OCI-LY1 (cell line): ENCODE measurements around the gene ABHD17B.
"Not testable (repeated sequence)": the region's sequence is repeated elsewhere in the genome, so short reads cannot be mapped to it uniquely, and the experiment has no call there.

ENCODE experiments used
- H2AFZ ChIP-seq: fragments of 200-600 bp; sonication (generic), shearing (Covaris generic); 2 replicates; pipeline ENCODE4 v1.6.0; 2014; ENCODE audit warnings: antibody characterized with exemption, mild to moderate bottlenecking, low read length
- H3F3A ChIP-seq: fragments of 200-600 bp; sonication (generic), shearing (Covaris generic); 2 replicates; pipeline ENCODE4 v1.6.0; 2014; ENCODE audit warnings: mild to moderate bottlenecking, antibody characterized with exemption, low read length, moderate library complexity; ENCODE audit not compliant: insufficient read depth
- H3K27ac ChIP-seq: fragments of 200-600 bp; sonication (generic); 2 replicates; pipeline ENCODE4 v1.5.1; 2014; ENCODE audit warnings: low read length, mixed run types, mild to moderate bottlenecking, low read depth; ENCODE audit not compliant: poor library complexity, severe bottlenecking
- H3K27me3 ChIP-seq: fragments of 200-600 bp; sonication (generic); 2 replicates; pipeline ENCODE4 v1.6.0; 2014; ENCODE audit warnings: antibody characterized with exemption, mild to moderate bottlenecking, low read length, moderate library complexity; ENCODE audit not compliant: insufficient read depth
- H3K36me3 ChIP-seq: fragments of 200-600 bp; sonication (generic); 2 replicates; pipeline ENCODE4 v1.6.1; 2014; ENCODE audit warnings: mild to moderate bottlenecking, antibody characterized with exemption, low read length, moderate library complexity, mixed read lengths; ENCODE audit not compliant: insufficient read depth
- H3K4me1 ChIP-seq: fragments of 200-600 bp; sonication (generic); 2 replicates; pipeline ENCODE4 v1.5.1; 2014; ENCODE audit warnings: mild to moderate bottlenecking, low read length, moderate library complexity; ENCODE audit not compliant: insufficient read depth, severe bottlenecking
- H3K4me2 ChIP-seq: fragments of 200-600 bp; sonication (generic), shearing (Covaris generic); 2 replicates; pipeline ENCODE4 v1.6.1; 2014; ENCODE audit warnings: low read length
- H3K4me3 ChIP-seq: fragments of 200-600 bp; sonication (generic); 2 replicates; pipeline ENCODE4 v1.5.1; 2014; ENCODE audit warnings: low read length, low read depth, mild to moderate bottlenecking, mixed read lengths; ENCODE audit not compliant: poor library complexity, severe bottlenecking
- H3K79me2 ChIP-seq: fragments of 200-600 bp; shearing (Covaris generic); 2 replicates; pipeline ENCODE4 v1.6.1; 2016; ENCODE audit warnings: mixed run types, low read length, mixed read lengths; ENCODE audit not compliant: insufficient read depth
- H3K9ac ChIP-seq: fragments of 200-600 bp; sonication (generic), shearing (Covaris generic); 2 replicates; pipeline ENCODE4 v1.6.1; 2014; ENCODE audit warnings: mild to moderate bottlenecking, low read length, mixed read lengths
- H3K9me2 ChIP-seq: fragments of 200-600 bp; sonication (generic), shearing (Covaris generic); 2 replicates; pipeline ENCODE4 v1.6.1; 2014; ENCODE audit warnings: low read depth, mild to moderate bottlenecking, low read length, mixed read lengths
- H3K9me3 ChIP-seq: fragments of 200-600 bp; shearing (Covaris generic); 2 replicates; pipeline ENCODE4 v1.6.1; 2014; ENCODE audit warnings: low read length, mixed read lengths
- H4K20me1 ChIP-seq: fragments of 200-600 bp; sonication (generic), shearing (Covaris generic); 2 replicates; pipeline ENCODE4 v1.6.0; 2016; ENCODE audit warnings: mild to moderate bottlenecking, low read length; ENCODE audit not compliant: insufficient read depth
- EZH2 ChIP-seq: fragments of 200-600 bp; sonication (generic), shearing (Covaris generic); IDR thresholded peaks from 2 replicates; pipeline ENCODE4 v1.8.0; 2017; ENCODE audit warnings: borderline replicate concordance, mixed run types, mild to moderate bottlenecking, antibody characterized with exemption, low read length, moderate library complexity, mixed read lengths
- TF ChIP-seq, protein P1 (sequence below): fragments of 200-600 bp; sonication (generic), shearing (Covaris generic); IDR thresholded peaks from 2 replicates; pipeline ENCODE4 v1.5.1; 2017; ENCODE audit warnings: mild to moderate bottlenecking, antibody characterized with exemption, low read length, moderate library complexity, mixed read lengths

Gene ABHD17B

DNA sequence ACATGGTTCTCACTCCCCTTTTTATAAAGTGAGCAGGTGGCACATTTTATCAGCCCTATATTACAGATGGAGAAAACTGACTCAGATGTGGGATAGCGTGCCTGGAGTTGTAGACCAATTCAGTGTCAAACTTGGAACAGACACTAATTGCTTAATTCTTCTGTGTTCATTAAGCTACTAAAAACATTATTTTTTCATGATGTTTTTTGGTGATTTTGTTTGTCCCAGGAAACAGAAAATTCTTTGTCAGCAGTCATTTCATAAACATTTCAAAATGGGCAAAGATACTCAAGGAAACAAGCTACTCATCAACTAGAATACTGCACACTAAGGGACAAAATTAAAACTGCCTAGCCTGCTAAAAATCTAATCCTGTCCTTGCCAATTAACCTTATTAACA lies 2.2 kb downstream of the ABHD17B start:
- H4K20me1 ChIP-seq: no peaks in the 10 kb centered on the region
- TF ChIP-seq EZH2: no peak
- TF ChIP-seq, protein P1, sequence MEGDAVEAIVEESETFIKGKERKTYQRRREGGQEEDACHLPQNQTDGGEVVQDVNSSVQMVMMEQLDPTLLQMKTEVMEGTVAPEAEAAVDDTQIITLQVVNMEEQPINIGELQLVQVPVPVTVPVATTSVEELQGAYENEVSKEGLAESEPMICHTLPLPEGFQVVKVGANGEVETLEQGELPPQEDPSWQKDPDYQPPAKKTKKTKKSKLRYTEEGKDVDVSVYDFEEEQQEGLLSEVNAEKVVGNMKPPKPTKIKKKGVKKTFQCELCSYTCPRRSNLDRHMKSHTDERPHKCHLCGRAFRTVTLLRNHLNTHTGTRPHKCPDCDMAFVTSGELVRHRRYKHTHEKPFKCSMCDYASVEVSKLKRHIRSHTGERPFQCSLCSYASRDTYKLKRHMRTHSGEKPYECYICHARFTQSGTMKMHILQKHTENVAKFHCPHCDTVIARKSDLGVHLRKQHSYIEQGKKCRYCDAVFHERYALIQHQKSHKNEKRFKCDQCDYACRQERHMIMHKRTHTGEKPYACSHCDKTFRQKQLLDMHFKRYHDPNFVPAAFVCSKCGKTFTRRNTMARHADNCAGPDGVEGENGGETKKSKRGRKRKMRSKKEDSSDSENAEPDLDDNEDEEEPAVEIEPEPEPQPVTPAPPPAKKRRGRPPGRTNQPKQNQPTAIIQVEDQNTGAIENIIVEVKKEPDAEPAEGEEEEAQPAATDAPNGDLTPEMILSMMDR: no peak
- H3K79me2 ChIP-seq: peaks cover 83% of the 10 kb centered on the region
- peaks cover 4% of the 10 kb centered on the region; the same call in 1 of the 2 replicates for H3K36me3 ChIP-seq
- no peaks in the 10 kb centered on the region for H3K9me3 ChIP-seq
- H3F3A ChIP-seq: no peaks in the 10 kb centered on the region
- peak overlapping the region; percentile 83 for H3K4me3 ChIP-seq
- no peaks in the 10 kb centered on the region for H3K27me3 ChIP-seq
- H3K9me2 ChIP-seq: no peaks in the 10 kb centered on the region
- no peak overlapping the region for H3K27ac ChIP-seq
- H3K9ac ChIP-seq: peak overlapping the region; percentile 83
- no peak overlapping the region for H2AFZ ChIP-seq
- H3K4me1 ChIP-seq: peaks cover 54% of the 10 kb centered on the region
- H3K4me2 ChIP-seq: peak overlapping the region; percentile 84

DNA sequence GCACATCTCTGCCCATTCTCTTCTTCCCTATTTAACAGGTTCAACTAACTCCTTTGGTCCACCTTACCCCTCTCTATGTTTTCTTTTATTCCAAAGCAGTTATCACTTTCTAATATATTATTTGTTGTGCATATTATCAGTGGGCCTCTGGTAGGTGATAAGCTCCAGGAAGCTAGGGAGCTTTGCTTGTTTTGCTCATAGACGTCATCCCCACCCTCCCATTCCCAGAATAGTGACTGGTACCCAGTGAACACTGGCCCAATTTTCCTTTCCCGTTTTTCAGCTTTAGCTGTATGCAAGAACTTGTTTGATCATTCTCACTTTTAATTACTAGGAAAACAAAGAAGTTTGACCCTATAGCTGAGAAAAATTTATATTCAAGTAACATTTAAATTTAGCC lies 6.9 kb downstream of the ABHD17B start:
- no peak overlapping the region for H3K9ac ChIP-seq
- H3K9me2 ChIP-seq: no peaks in the 10 kb centered on the region
- no peak overlapping the region for H3K27ac ChIP-seq
- peaks cover 4% of the 10 kb centered on the region; the same call in 1 of the 2 replicates for H3K36me3 ChIP-seq
- H3K79me2 ChIP-seq: peaks cover 90% of the 10 kb centered on the region
- H3K27me3 ChIP-seq: no peaks in the 10 kb centered on the region
- H3K4me2 ChIP-seq: no peak overlapping the region
- no peak overlapping the region for H2AFZ ChIP-seq
- no peak overlapping the region for H3K4me3 ChIP-seq
- TF ChIP-seq, protein P1: no peak
- no peak for TF ChIP-seq EZH2
- H3F3A ChIP-seq: no peaks in the 10 kb centered on the region
- peaks cover 79% of the 10 kb centered on the region for H3K4me1 ChIP-seq
- no peaks in the 10 kb centered on the region for H4K20me1 ChIP-seq
- H3K9me3 ChIP-seq: no peaks in the 10 kb centered on the region

DNA sequence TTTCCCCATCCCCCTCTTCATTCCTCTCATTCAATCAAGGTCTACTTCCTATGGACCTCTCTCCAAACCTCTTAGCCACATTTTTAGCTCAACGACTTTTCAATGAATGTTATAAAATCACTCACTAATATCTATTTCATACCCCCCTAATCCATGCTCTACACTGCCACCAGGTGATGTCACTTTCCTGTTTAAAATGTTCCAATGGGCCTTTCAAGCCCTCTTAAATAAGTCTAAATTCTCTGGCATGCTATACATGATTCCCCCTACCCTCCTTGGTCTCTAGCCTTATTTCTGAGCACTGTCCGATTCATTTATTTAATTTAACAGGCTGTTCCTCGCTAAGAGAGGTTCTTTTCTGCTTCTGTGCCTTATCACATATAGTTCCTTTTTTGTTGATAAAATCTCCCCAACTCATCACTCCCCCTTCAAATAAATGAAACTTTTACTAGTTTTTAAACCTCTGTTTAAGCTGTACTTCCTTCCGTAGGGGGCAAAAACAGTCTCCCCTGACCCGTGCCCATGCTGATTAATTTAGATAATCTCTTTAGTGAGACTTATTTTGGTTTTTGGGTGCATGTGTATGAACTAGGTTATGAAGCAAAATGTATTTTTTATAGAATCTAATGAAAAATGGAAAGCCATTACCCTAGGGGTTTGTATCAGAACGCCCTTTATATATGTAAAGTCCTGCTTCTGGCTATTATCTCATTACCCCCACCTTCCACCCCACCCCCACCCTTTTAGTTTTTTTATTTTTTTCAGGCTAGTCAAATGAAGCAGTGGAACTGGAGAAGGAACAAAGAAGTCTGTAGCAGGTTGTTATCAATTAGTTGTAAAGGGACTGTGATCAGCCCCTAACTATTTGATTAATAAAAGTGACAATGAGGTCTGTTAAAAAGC lies 9.0 kb downstream of the ABHD17B start:
- Histone ChIP-seq H3K4me3 (peak overlapping the region; percentile 36), H3K9me3 (no peaks in the 10 kb centered on the region), H2AFZ (no peak overlapping the region), H3K9me2 (no peaks in the 10 kb centered on the region), H3K9ac (peak overlapping the region; percentile 39; the same call in 1 of the 2 replicates), H3K79me2 (peaks cover 81% of the 10 kb centered on the region), H3F3A (no peaks in the 10 kb centered on the region), H4K20me1 (no peaks in the 10 kb centered on the region), H3K27me3 (no peaks in the 10 kb centered on the region), H3K4me1 (peaks cover 79% of the 10 kb centered on the region), H3K4me2 (peak overlapping the region; percentile 63), H3K36me3 (peaks cover 4% of the 10 kb centered on the region; the same call in 1 of the 2 replicates), H3K27ac (peak overlapping the region; percentile 87)
- TF ChIP-seq, protein P1: peak; percentile 37
- TF ChIP-seq EZH2: no peak

DNA sequence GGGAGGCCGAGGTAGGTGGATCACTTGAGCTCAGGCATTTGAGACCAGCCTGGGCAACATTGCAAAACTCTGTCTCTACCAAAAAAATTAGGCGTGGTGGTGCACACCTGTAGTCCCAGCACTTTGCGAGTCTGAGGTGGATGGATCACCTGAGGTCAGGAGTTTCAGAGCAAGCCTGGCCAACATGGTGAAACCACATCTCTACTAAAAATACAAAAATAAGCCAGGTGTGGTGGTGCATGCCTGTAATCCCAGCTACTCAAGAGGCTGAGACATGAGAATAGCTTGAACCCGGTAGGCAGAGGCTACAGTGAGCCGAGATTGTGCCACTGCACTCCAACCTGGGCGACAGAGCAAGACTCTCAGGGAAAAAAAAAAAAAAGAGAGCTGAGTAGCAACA lies 12.2 kb downstream of the ABHD17B start:
- Histone ChIP-seq H3K4me1 (peaks cover 93% of the 10 kb centered on the region), H3K79me2 (peaks cover 83% of the 10 kb centered on the region), H3K27ac (peak overlapping the region; percentile 87), H3K4me2 (peak overlapping the region; percentile 23; the same call in 1 of the 2 replicates)
- H3K9ac ChIP-seq, H3K4me3 ChIP-seq, H2AFZ ChIP-seq, H4K20me1 ChIP-seq, H3F3A ChIP-seq, H3K27me3 ChIP-seq, H3K9me2 ChIP-seq, H3K9me3 ChIP-seq, H3K36me3 ChIP-seq: not testable (repeated sequence)
